H1 (cell line): ENCODE results near the gene ACOT12. TPM values are rescaled to one million over a fixed set of nuclear protein-coding genes. Genes with fewer than 3 reads are reported as not detected.

Experiments used
- CTCF ChIA-PET: fragments of 300-600 bp; sonication (Branson Sonifier 250); formaldehyde crosslinking; loops from one replicate; lab custom pipeline; 2021; ENCODE audit not compliant: partially characterized antibody; lab: Charles Lee
- POLR2A ChIA-PET: fragments of 300-600 bp; sonication (Branson Sonifier 250); formaldehyde crosslinking; loops from one replicate; lab custom pipeline; 2021; ENCODE audit warnings: inconsistent platforms; ENCODE audit not compliant: partially characterized antibody; lab: Charles Lee
- DNase-seq, 2 experiments: peaks; one replicate each; pipeline versions ENCODE4 v3.0.0 to v3.0.0-alpha.2; 2010 to 2022; ENCODE audit warnings: low spot score in 2 of 2, low read depth in 1 of 2, mixed read lengths in 1 of 2
- FAIRE-seq: peaks from 2 replicates; lab custom pipeline; 2011; peaks lifted over from hg19 to GRCh38; lab: Jason Lieb, UNC
- H2AFZ ChIP-seq: 2 replicates; pipeline ENCODE4 v1.8.1; 2012; ENCODE audit warnings: low read length, inconsistent platforms
- H2AK5ac ChIP-seq: 2 replicates; pipeline ENCODE4 v1.6.1; 2013; ENCODE audit warnings: low read depth, low read length
- H2BK120ac ChIP-seq: replicated peaks from 2 replicates; pipeline ENCODE3; 2013; ENCODE audit warnings: low read depth, low read length, inconsistent platforms
- H2BK12ac ChIP-seq: 2 replicates; pipeline ENCODE4 v1.6.1; 2013; ENCODE audit warnings: low read depth, low read length
- H2BK15ac ChIP-seq: 2 replicates; pipeline ENCODE4 v1.6.1; 2013; ENCODE audit warnings: low read length
- H2BK20ac ChIP-seq: 2 replicates; pipeline ENCODE4 v1.6.1; 2013; ENCODE audit warnings: low read length
- H2BK5ac ChIP-seq: 2 replicates; pipeline ENCODE4 v1.6.1; 2013; ENCODE audit warnings: low read depth, low read length
- H3K14ac ChIP-seq: 2 replicates; pipeline ENCODE4 v1.6.1; 2013; ENCODE audit warnings: inconsistent platforms; ENCODE audit not compliant: insufficient read length
- H3K18ac ChIP-seq: 2 replicates; pipeline ENCODE4 v1.6.1; 2013; ENCODE audit warnings: low read length; ENCODE audit errors: extremely low read depth
- H3K23ac ChIP-seq: 2 replicates; pipeline ENCODE4 v1.6.1; 2013; ENCODE audit warnings: inconsistent platforms; ENCODE audit not compliant: insufficient read length
- H3K23me2 ChIP-seq: 2 replicates; pipeline ENCODE4 v1.6.1; 2013; ENCODE audit warnings: low read depth, low read length
- H3K27ac ChIP-seq: 2 replicates; pipeline ENCODE4 v1.6.1; 2011; ENCODE audit warnings: low read depth, low read length, inconsistent platforms
- H3K27me3 ChIP-seq, 4 experiments: replicated peaks in 1 of 4; 1 replicate in 1 of 4; 2 replicates in 3 of 4; pipeline versions ENCODE4 v1.6.1 to v1.8.1; 2011 to 2013; ENCODE audit warnings: low read length in 3 of 4, mild to moderate bottlenecking in 3 of 4, inconsistent platforms in 2 of 4, mixed read lengths in 2 of 4, moderate library complexity in 1 of 4; ENCODE audit not compliant: control insufficient read depth in 3 of 4, insufficient read depth in 3 of 4; ENCODE audit errors: extremely low read depth in 1 of 4
- H3K36me3 ChIP-seq, 4 experiments: 2 replicates each; pipeline versions ENCODE4 v1.6.1 to v1.8.1; 2011 to 2013; ENCODE audit warnings: mild to moderate bottlenecking in 4 of 4, low read length in 3 of 4, moderate library complexity in 2 of 4, control low read depth in 1 of 4, inconsistent platforms in 1 of 4; ENCODE audit not compliant: insufficient read depth in 4 of 4, control insufficient read depth in 2 of 4
- H3K4ac ChIP-seq: replicated peaks from 2 replicates; pipeline ENCODE3; 2013; ENCODE audit warnings: low read length, low read depth, mixed read lengths, inconsistent platforms; ENCODE audit not compliant: insufficient read length
- H3K4me1 ChIP-seq, 4 experiments: replicated peaks in 1 of 4; 1 replicate in 1 of 4; 2 replicates in 3 of 4; pipeline versions ENCODE4 v1.6.1 to v1.8.1; 2011 to 2013; ENCODE audit warnings: low read length in 3 of 4, inconsistent platforms in 2 of 4, mixed read lengths in 1 of 4; ENCODE audit not compliant: insufficient read depth in 4 of 4, control insufficient read depth in 3 of 4
- H3K4me2 ChIP-seq, 2 experiments: 2 replicates each; pipeline versions ENCODE4 v1.6.1 to v1.8.1; 2011 to 2013; ENCODE audit warnings: low read depth in 2 of 2, low read length in 2 of 2, control low read depth in 1 of 2, inconsistent platforms in 1 of 2, mild to moderate bottlenecking in 1 of 2; ENCODE audit not compliant: insufficient read depth in 1 of 2
- H3K4me3 ChIP-seq, 4 experiments: fragments of 200-600, 300-600 bp in 1 of 4; sonication (generic), shearing (Covaris generic), sonication (Bioruptor Twin) in 1 of 4; 2 replicates each; pipeline versions ENCODE4 v1.5.1 to v1.8.1; 2011 to 2016; ENCODE audit warnings: low read length in 4 of 4, low read depth in 3 of 4, control low read depth in 2 of 4, inconsistent platforms in 2 of 4, mild to moderate bottlenecking in 2 of 4, mixed read lengths in 1 of 4, moderate library complexity in 1 of 4; ENCODE audit not compliant: insufficient read depth in 2 of 4; ENCODE audit errors: extremely low read depth in 1 of 4
- H3K56ac ChIP-seq: replicated peaks from 2 replicates; pipeline ENCODE3; 2013; ENCODE audit warnings: low read depth, mild to moderate bottlenecking, mixed read lengths, low read length, inconsistent platforms; ENCODE audit not compliant: insufficient read length
- H3K79me1 ChIP-seq: 2 replicates; pipeline ENCODE4 v1.6.1; 2013; ENCODE audit warnings: low read depth, low read length, control low read depth
- H3K79me2 ChIP-seq, 2 experiments: 2 replicates each; pipeline versions ENCODE4 v1.6.1 to v1.8.1; 2012 to 2013; ENCODE audit warnings: low read length in 2 of 2, mild to moderate bottlenecking in 2 of 2, inconsistent platforms in 1 of 2; ENCODE audit not compliant: insufficient read depth in 2 of 2, control insufficient read depth in 1 of 2
- H3K9ac ChIP-seq, 4 experiments: replicated peaks in 1 of 4; 1 replicate in 1 of 4; 2 replicates in 3 of 4; pipeline versions ENCODE4 v1.6.1 to v1.8.1; 2011 to 2013; ENCODE audit warnings: low read depth in 3 of 4, low read length in 3 of 4, control low read depth in 2 of 4, mild to moderate bottlenecking in 2 of 4, moderate library complexity in 2 of 4, inconsistent platforms in 1 of 4; ENCODE audit errors: extremely low read depth in 1 of 4
- H3K9me3 ChIP-seq, 2 experiments: 2 replicates each; pipeline versions ENCODE4 v1.6.1 to v1.8.1; 2012 to 2013; ENCODE audit warnings: mild to moderate bottlenecking in 2 of 2, moderate library complexity in 2 of 2, control low read depth in 1 of 2, inconsistent platforms in 1 of 2, low read depth in 1 of 2, low read length in 1 of 2, mixed read lengths in 1 of 2; ENCODE audit not compliant: insufficient read depth in 2 of 2
- H4K20me1 ChIP-seq, 2 experiments: replicated peaks in 1 of 2; 2 replicates each; pipeline versions ENCODE3 to v1.8.1; 2011 to 2013; ENCODE audit warnings: inconsistent platforms in 2 of 2, low read length in 2 of 2, mild to moderate bottlenecking in 1 of 2; ENCODE audit not compliant: insufficient read depth in 2 of 2, control insufficient read depth in 1 of 2
- H4K5ac ChIP-seq: 2 replicates; pipeline ENCODE4 v1.6.1; 2013; ENCODE audit warnings: low read length, low read depth, mixed read lengths, inconsistent platforms; ENCODE audit not compliant: insufficient read length
- H4K8ac ChIP-seq: 2 replicates; pipeline ENCODE4 v1.8.0; 2013; ENCODE audit warnings: mild to moderate bottlenecking, moderate library complexity, low read length, inconsistent platforms; ENCODE audit not compliant: insufficient read depth; ENCODE audit errors: extremely low read depth
- H4K91ac ChIP-seq: replicated peaks from 2 replicates; pipeline ENCODE3; 2013; ENCODE audit warnings: low read length, mixed read lengths, inconsistent platforms; ENCODE audit not compliant: insufficient read length
- CREB1 ChIP-seq: IDR thresholded peaks from 2 replicates; pipeline ENCODE4 v1.6.1; 2012; ENCODE audit warnings: inconsistent platforms
- TAF1 ChIP-seq: IDR thresholded peaks from 2 replicates; pipeline ENCODE4 v1.6.1; 2011; ENCODE audit warnings: mild to moderate bottlenecking, low read depth, low read length
- WGBS, 2 experiments: shearing (Covaris generic) in 1 of 2; methylation state at CpG; one replicate each; pipeline versions ENCODE4 v1.1.6 to v1.1.7; 2013 to 2015; ENCODE audit warnings: low lambda C conversion rate in 2 of 2, mixed read lengths in 2 of 2, inconsistent platforms in 1 of 2, low coverage in 1 of 2, missing lambda C conversion rate in 1 of 2; ENCODE audit not compliant: insufficient replicate concordance in 2 of 2, insufficient coverage in 1 of 2, insufficient read length in 1 of 2; ENCODE audit errors: extremely low coverage in 1 of 2, missing lambda C conversion rate in 1 of 2; 5-methylcytosine and 5-hydroxymethylcytosine counted together
- polyA plus RNA-seq, 7 experiments: library from polyadenylated mRNA; depleted of rRNA in 3 of 7; stranded (reverse) in 5 of 7; unstranded in 2 of 7; fragments of >200 nt in 5 of 7; fragments of 200-250 nt in 2 of 7; gene quantifications; 1 replicate in 5 of 7; 2 replicates in 1 of 7; 4 replicates in 1 of 7; pipeline versions ENCODE4 v1.2.1 to v1.2.3, GENCODE V29; 2011 to 2013; ENCODE audit warnings: missing spikeins in 2 of 7, mixed read lengths in 2 of 7
- total RNA-seq: library from RNA; stranded (reverse); fragmentation: NEBNext Ultra II Directional; extraction: Animal tissue kit (Norgen Biotek cat#: 25700); gene quantifications from 2 replicates; pipeline ENCODE4 v1.2.1, GENCODE V29; 2021

Gene ACOT12
- total and polyA plus RNA-seq, 2 of the 8 experiments (the other 6 are each of a cell fraction or from before 2014, with no cell fraction given), result 0.29 TPM; not detected in 1

- Histone ChIP-seq H2AFZ (no peak overlapping the region), H4K91ac (no peak overlapping the region), H3K23me2 (peaks cover 3% of the 10 kb centered on the region; the same call in 1 of the 2 replicates), H3K4me1 (peaks cover 0 to 8% (median 5%) of the 10 kb centered on the region in 4 experiments; a peak in 3 of 7 replicates), H3K23ac (no peak overlapping the region), H3K18ac (no peak overlapping the region), H3K9me3 (no peaks in the 10 kb centered on the region; a peak in 1 of 4 replicates), H3K56ac (no peak overlapping the region), H3K4me3 (no peak overlapping the region), H4K20me1 (no peaks in the 10 kb centered on the region), H2BK12ac (no peak overlapping the region), H4K8ac (no peak overlapping the region), H4K5ac (no peak overlapping the region), H3K14ac (no peak overlapping the region), H3K36me3 (peaks cover 0 to 5% (median 0%) of the 10 kb centered on the region in 4 experiments; a peak in 1 of 8 replicates), H3K79me1 (peaks cover 6% of the 10 kb centered on the region; the same call in 1 of the 2 replicates), H3K4ac (no peak overlapping the region), H2BK20ac (no peak overlapping the region), H3K27me3 (no peaks in the 10 kb centered on the region), H3K9ac (no peak overlapping the region), H2BK5ac (no peak overlapping the region), H2BK15ac (no peak overlapping the region), H3K79me2 (peaks cover 4 to 65% of the 10 kb centered on the region in 2 experiments; a peak in 3 of 4 replicates), H2AK5ac (no peak overlapping the region), H3K27ac (no peak overlapping the region), H3K4me2 (no peak overlapping the region), H2BK120ac (no peak overlapping the region)
- POLR2A ChIA-PET, result no interaction called here
- WGBS, 2 experiments, result 88% methylated on average over 4 of the region's 4 CpGs; no CpG with 5 or more reads in 1 of the 2 experiments
- DNase-seq, result no peak
- FAIRE-seq, result no peak
- CTCF ChIA-PET, result interaction anchor here (1.0 to 1.6 kb wide), 5 partner anchors 14 to 88 kb away, joined by 3 to 4 read pairs (median 4); no protein-coding TSS in a partner anchor
- TF ChIP-seq TAF1, result no peak
- no peak for TF ChIP-seq CREB1
These were observed 96.4 kb downstream of the ACOT12 start for GRCh38 chr5:81297531-81297930.
